Stomach smooth muscle (tissue), 2 donors: ENCODE measurements around the gene INPP4A.
"Not testable (repeated sequence)": the region's sequence is repeated elsewhere in the genome, so short reads cannot be mapped to it uniquely, and the experiment has no call there.

Experiments used
- H3K27ac ChIP-seq: one replicate; pipeline ENCODE4 v1.7.0; 2013; ENCODE audit warnings: mild to moderate bottlenecking, low read length, inconsistent platforms
- H3K27me3 ChIP-seq, 2 donors: one replicate each; pipeline ENCODE4 v1.7.0; 2013; ENCODE audit warnings: low read length in 2 of 2; ENCODE audit not compliant: insufficient read depth in 2 of 2, control insufficient read depth in 1 of 2
- H3K36me3 ChIP-seq, 2 donors: one replicate each; pipeline ENCODE4 v1.7.0; 2013; ENCODE audit warnings: low read length in 2 of 2; ENCODE audit not compliant: control insufficient read depth in 2 of 2, insufficient read depth in 2 of 2
- H3K4me1 ChIP-seq: one replicate; pipeline ENCODE4 v1.7.0; 2013; ENCODE audit warnings: low read length; ENCODE audit not compliant: control insufficient read depth, insufficient read depth
- H3K4me3 ChIP-seq, 2 donors: one replicate each; pipeline ENCODE4 v1.7.0; 2013; ENCODE audit warnings: low read length in 2 of 2
- H3K9ac ChIP-seq, 2 donors: one replicate each; pipeline ENCODE4 v1.7.0; 2013; ENCODE audit warnings: low read length in 2 of 2, mild to moderate bottlenecking in 1 of 2
- H3K9me3 ChIP-seq, 2 donors: one replicate each; pipeline ENCODE4 v1.7.0; 2013; ENCODE audit warnings: low read length in 2 of 2; ENCODE audit not compliant: control insufficient read depth in 2 of 2
- donor health status: healthy.
- donor health status: Pancreatic carcinoma.

Gene INPP4A

GRCh38 chr2:98589489-98589888 is 144.8 kb downstream of the INPP4A start:
- no peaks in the 10 kb centered on the region for H3K27me3 ChIP-seq
- no peak overlapping the region for H3K9ac ChIP-seq
- H3K4me3 ChIP-seq = no peak overlapping the region
- no peak overlapping the region for H3K27ac ChIP-seq
- peaks cover 14 to 21% of the 10 kb centered on the region in 2 donors for H3K36me3 ChIP-seq
- H3K4me1 ChIP-seq = no peaks in the 10 kb centered on the region
- H3K9me3 ChIP-seq = no peaks in the 10 kb centered on the region

- H3K9me3 ChIP-seq = no peaks in the 10 kb centered on the region
- no peaks in the 10 kb centered on the region for H3K4me1 ChIP-seq
- no peak overlapping the region for H3K27ac ChIP-seq
- H3K9ac ChIP-seq = no peak overlapping the region
- peaks cover 11 to 18% of the 10 kb centered on the region in 2 donors for H3K36me3 ChIP-seq
- no peak overlapping the region for H3K4me3 ChIP-seq
- H3K27me3 ChIP-seq = no peaks in the 10 kb centered on the region
Observed at GRCh38 chr2:98592565-98592964, 147.9 kb downstream of the INPP4A start.

- H3K27ac ChIP-seq, H3K9me3 ChIP-seq, H3K27me3 ChIP-seq, H3K4me1 ChIP-seq, H3K9ac ChIP-seq, H3K4me3 ChIP-seq: not testable (repeated sequence)
- H3K36me3 ChIP-seq = peaks cover 19 to 20% of the 10 kb centered on the region in 2 donors
Observed at GRCh38 chr2:98594665-98595064, 150.0 kb downstream of the INPP4A start.

DNA sequence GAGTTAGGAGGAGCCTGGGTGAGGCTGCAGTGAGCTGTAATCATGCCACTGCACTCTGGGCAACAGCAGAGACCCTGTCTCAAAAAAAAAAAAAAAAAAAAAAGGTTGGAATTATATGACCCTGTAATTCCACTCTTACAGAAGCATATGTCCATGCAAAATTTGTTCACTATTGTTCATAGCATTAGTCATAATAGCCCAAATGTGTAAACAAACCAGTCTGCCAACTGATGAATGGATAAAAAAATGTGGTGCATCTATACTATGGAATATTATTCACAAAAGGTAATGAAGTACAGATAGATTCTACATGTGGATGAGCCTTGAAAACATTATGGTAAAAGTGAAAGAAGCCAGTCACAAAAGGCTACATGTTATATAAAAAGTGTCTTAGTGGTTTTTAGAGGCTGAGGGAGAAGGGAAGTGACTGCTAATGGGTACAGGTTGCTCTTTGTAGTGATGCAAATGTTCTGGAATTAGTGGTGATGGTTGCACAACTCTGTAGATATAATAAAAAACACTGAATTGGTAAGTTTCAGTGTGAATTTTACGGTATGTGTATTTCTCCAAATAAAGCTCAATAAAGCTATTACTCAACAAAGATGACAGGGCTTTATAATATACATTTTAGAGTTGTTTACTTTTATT is 154.2 kb downstream of the INPP4A start:
- Histone ChIP-seq H3K9ac (no peak overlapping the region), H3K27ac (no peak overlapping the region), H3K4me3 (no peak overlapping the region), H3K4me1 (no peaks in the 10 kb centered on the region), H3K27me3 (no peaks in the 10 kb centered on the region), H3K9me3 (no peaks in the 10 kb centered on the region), H3K36me3 (peaks cover 9 to 30% of the 10 kb centered on the region in 2 donors)

DNA sequence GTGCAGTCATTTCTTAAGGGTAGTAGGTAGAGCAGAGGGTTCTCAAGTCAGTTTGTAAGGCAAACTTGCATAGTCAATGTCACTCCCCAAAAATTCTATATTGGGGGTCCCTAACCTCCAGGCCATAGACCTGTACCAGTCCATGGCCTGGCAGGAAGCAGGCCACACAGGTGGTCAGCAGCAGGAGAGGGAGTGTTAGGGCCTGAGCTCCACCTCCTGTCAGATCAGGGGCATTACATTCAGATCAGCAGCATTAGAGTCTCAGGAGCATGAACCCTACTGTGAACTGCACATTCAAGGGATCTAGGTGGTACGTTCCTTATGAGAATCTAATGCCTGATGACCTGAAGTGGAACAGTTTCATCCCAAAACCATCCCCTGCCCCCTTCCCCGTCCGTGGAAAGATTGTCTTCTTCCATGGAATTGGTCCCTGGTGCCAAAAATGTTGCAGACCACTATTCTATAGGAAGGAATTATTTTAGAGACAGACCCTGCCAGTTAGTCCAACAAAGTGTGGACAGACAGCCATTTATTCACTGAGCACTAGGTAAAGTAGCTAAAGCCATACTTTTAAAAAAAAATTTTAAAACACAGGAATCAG is 157.0 kb downstream of the INPP4A start:
- peaks cover 10% of the 10 kb centered on the region for H3K4me1 ChIP-seq
- no peak overlapping the region for H3K4me3 ChIP-seq
- no peaks in the 10 kb centered on the region for H3K9me3 ChIP-seq
- H3K9ac ChIP-seq = no peak overlapping the region
- no peaks in the 10 kb centered on the region for H3K27me3 ChIP-seq
- no peak overlapping the region for H3K27ac ChIP-seq
- H3K36me3 ChIP-seq = peaks cover 8 to 30% of the 10 kb centered on the region in 2 donors

DNA sequence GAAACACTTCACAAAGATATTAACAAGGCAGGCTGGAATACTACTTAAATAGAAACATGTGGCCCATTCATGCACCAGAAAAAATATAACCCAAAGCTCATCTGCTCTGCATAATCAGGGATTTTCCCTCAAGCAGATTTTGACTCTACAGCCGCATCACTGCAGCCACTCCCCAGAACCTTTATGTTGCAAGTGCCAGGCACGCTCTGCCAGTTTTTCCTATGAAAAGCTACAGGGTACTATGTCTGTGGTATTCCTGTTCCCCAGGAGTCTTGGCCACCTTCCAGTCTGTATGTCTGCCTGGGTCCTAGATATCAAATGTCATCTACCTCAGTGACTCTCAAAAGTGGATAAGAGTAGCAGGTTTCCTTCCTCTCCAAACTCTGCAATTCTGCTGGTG is 159.9 kb downstream of the INPP4A start:
- no peak overlapping the region for H3K4me3 ChIP-seq
- peaks cover 6 to 20% of the 10 kb centered on the region in 2 donors for H3K36me3 ChIP-seq
- H3K27me3 ChIP-seq = no peaks in the 10 kb centered on the region
- peaks cover 25% of the 10 kb centered on the region for H3K4me1 ChIP-seq
- H3K27ac ChIP-seq = no peak overlapping the region
- no peak overlapping the region for H3K9ac ChIP-seq
- no peaks in the 10 kb centered on the region for H3K9me3 ChIP-seq

- H3K4me1 ChIP-seq = peaks cover 31% of the 10 kb centered on the region
- H3K4me3 ChIP-seq = no peak overlapping the region
- H3K27me3 ChIP-seq = no peaks in the 10 kb centered on the region
- H3K27ac ChIP-seq = no peak overlapping the region
- H3K9me3 ChIP-seq = no peaks in the 10 kb centered on the region
- H3K9ac ChIP-seq = no peak overlapping the region
- peaks cover under 1 to 15% of the 10 kb centered on the region in 2 donors for H3K36me3 ChIP-seq
Observed at GRCh38 chr2:98605076-98605475, 160.4 kb downstream of the INPP4A start.

DNA sequence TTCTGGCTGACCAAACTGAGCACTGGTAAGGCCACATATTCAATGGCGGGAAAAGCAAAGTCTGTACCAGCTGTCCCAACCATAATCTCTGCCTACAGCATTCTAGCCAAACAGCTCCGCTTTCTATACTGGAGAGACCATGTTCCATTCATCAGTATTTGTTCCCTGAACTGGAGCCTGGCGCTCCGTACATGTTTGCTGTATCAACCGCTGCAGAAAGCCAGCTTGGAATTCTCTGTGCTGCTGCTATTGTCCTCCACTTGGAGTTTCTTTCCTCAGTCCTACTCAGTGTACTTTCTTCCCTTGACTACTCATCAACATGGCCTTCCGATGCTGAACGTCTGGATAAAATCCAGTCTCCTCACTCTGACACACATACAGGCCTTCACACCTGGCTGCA is 161.8 kb downstream of the INPP4A start:
- Histone ChIP-seq H3K9me3 (no peaks in the 10 kb centered on the region), H3K4me1 (peaks cover 40% of the 10 kb centered on the region), H3K27me3 (no peaks in the 10 kb centered on the region), H3K4me3 (no peak overlapping the region), H3K9ac (peak overlapping the region; percentile 22 to 98), H3K36me3 (peaks cover 8 to 12% of the 10 kb centered on the region in 2 donors), H3K27ac (no peak overlapping the region)

- Histone ChIP-seq H3K4me3 (peak overlapping the region; percentile 95 to 100), H3K27ac (no peak overlapping the region), H3K27me3 (no peaks in the 10 kb centered on the region), H3K9me3 (no peaks in the 10 kb centered on the region), H3K36me3 (peaks cover 4 to 12% of the 10 kb centered on the region in 2 donors), H3K4me1 (peaks cover 41% of the 10 kb centered on the region), H3K9ac (peak overlapping the region; percentile 98 to 99)
Observed at GRCh38 chr2:98607104-98607503, 162.4 kb downstream of the INPP4A start.

GRCh38 chr2:98607741-98608115 is 163.1 kb downstream of the INPP4A start:
- Histone ChIP-seq H3K36me3 (peaks cover 6 to 15% of the 10 kb centered on the region in 2 donors), H3K4me1 (peaks cover 41% of the 10 kb centered on the region), H3K27me3 (no peaks in the 10 kb centered on the region), H3K4me3 (peak overlapping the region; percentile 95 to 100), H3K9ac (peak overlapping the region; percentile 98 to 99), H3K27ac (peak overlapping the region; percentile 97), H3K9me3 (no peaks in the 10 kb centered on the region)
